Measurements from ENCODE around the gene CCND3. TPM values are rescaled to one million over a fixed set of nuclear protein-coding genes. Genes with fewer than 3 reads are reported as not detected.

The CCND3 gene
- total and polyA plus RNA-seq, 2 of the 13 experiments (the other 11 are each of a cell fraction or from before 2014, with no cell fraction given): 4.3 to 7.2 TPM

DNA sequence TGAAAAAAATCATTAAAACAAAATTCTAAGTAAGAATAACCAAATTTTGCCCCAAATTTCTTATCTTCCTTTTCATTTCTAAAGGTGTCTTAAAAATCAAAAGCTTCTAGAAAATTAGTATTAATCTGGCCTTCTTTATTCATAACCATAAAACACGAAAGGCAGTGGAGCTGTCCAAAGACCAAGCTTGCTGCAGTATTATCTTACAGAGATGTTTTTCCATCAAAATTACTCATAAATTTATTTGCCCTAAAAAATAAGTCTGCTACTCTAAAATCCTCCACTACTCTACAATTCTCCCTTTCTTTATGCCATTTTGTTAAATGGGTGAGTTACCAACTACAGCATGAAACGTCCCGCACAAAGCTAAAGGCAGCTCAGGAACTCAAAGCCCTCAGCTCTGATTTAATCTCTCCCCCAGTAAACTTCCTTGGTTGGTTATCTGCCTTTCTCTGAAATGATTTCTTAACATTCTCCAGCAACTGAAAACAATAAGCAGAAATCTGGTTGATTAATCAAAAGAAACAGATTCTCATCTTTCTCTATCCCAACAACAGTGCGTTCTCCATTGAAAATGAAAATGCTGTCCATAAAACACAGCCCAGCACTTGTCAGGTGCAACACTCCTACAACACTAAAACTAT, 48.6 kb downstream of the CCND3 start:
- H3K4me2 ChIP-seq (ENCODE audit: low read depth, low read length): no peak overlapping the region
- no peak for DNase-seq (ENCODE audit: low spot score)
- WGBS (ENCODE audit: low lambda C conversion rate): 92% methylated on average over 4 of the region's 4 CpGs
- no peak overlapping the region for H3K4me3 ChIP-seq (replicated peaks in 1 of 3; ENCODE audit: insufficient read depth in 1 of 3, low read depth in 2 of 3, low read length in 3 of 3)
- H4K20me1 ChIP-seq (ENCODE audit: insufficient read depth, low read length): no peaks in the 10 kb centered on the region
- no peak overlapping the region for H3K9ac ChIP-seq (ENCODE audit: insufficient read depth, low read depth, low read length)
- no peak for ATAC-seq
- H3K79me2 ChIP-seq (ENCODE audit: insufficient read depth, low read length): no peaks in the 10 kb centered on the region
- peaks cover 30% of the 10 kb centered on the region for H3K4me1 ChIP-seq (ENCODE audit: insufficient read depth, low read length)
- H3K9me3 ChIP-seq (ENCODE audit: low read length): no peaks in the 10 kb centered on the region
- ChIA-PET POLR2A (no interaction called here), CTCF (ENCODE audit: low intra/inter-chr PET ratio, low total read pairs) (no interaction called here)
- intact Hi-C loops (cut with micrococcal nuclease; ENCODE audit: unreplicated experiment) (no loop called here), in situ Hi-C loops (cut with HindIII; ENCODE audit: extremely low pct_ligation_motif_present, low pct_unique_long_range_greater_than_20kb) (no loop called here)
- TF ChIP-seq KDM5A (IDR thresholded peaks at IDR 0.05; ENCODE audit: borderline replicate concordance, low read length): no peak
- no peak for TF ChIP-seq ATRX (CRISPR knock-in tag; IDR thresholded peaks at IDR 0.05; ENCODE audit: borderline replicate concordance)
- TF ChIP-seq SSRP1 (CRISPR knock-in tag; IDR thresholded peaks at IDR 0.05): no peak
- no peak for TF ChIP-seq MIXL1 (CRISPR knock-in tag; IDR thresholded peaks at IDR 0.05)
- no peak for TF ChIP-seq ARID5B (CRISPR knock-in tag; IDR thresholded peaks at IDR 0.05)
- TF ChIP-seq, protein P1, sequence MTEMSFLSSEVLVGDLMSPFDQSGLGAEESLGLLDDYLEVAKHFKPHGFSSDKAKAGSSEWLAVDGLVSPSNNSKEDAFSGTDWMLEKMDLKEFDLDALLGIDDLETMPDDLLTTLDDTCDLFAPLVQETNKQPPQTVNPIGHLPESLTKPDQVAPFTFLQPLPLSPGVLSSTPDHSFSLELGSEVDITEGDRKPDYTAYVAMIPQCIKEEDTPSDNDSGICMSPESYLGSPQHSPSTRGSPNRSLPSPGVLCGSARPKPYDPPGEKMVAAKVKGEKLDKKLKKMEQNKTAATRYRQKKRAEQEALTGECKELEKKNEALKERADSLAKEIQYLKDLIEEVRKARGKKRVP (CRISPR knock-in tag; IDR thresholded peaks at IDR 0.05): no peak
- no peak for TF ChIP-seq GABPA (IDR thresholded peaks at IDR 0.05; ENCODE audit: low read depth, low read length)
- TF ChIP-seq GABPA (CRISPR knock-in tag; IDR thresholded peaks at IDR 0.05; ENCODE audit: low read depth): no peak
- TF ChIP-seq KLF9 (CRISPR knock-in tag; IDR thresholded peaks at IDR 0.05; ENCODE audit: low read depth): no peak
- TF ChIP-seq DMTF1 (CRISPR knock-in tag; IDR thresholded peaks at IDR 0.05): no peak
- no peak for TF ChIP-seq ISX (CRISPR knock-in tag; conservative IDR thresholded peaks at IDR 0.05)
- no peak for TF ChIP-seq ZC3H13 (CRISPR knock-in tag; IDR thresholded peaks at IDR 0.05)
- TF ChIP-seq, protein P2, sequence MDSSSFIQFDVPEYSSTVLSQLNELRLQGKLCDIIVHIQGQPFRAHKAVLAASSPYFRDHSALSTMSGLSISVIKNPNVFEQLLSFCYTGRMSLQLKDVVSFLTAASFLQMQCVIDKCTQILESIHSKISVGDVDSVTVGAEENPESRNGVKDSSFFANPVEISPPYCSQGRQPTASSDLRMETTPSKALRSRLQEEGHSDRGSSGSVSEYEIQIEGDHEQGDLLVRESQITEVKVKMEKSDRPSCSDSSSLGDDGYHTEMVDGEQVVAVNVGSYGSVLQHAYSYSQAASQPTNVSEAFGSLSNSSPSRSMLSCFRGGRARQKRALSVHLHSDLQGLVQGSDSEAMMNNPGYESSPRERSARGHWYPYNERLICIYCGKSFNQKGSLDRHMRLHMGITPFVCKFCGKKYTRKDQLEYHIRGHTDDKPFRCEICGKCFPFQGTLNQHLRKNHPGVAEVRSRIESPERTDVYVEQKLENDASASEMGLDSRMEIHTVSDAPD (CRISPR knock-in tag; IDR thresholded peaks at IDR 0.05): no peak
- TF ChIP-seq HMG20B (CRISPR knock-in tag; conservative IDR thresholded peaks at IDR 0.05): no peak
- no peak for TF ChIP-seq MBD4 (IDR thresholded peaks at IDR 0.05; ENCODE audit: borderline replicate concordance, low read length)
- no peaks in the 10 kb centered on the region for H3K36me3 ChIP-seq (replicated peaks in 1 of 2; ENCODE audit: control insufficient read depth in 1 of 2, insufficient read depth in 2 of 2, low read length in 2 of 2)
- no peak overlapping the region for H3K27ac ChIP-seq (ENCODE audit: extremely low read length, insufficient read depth, low read length)
- no TSS peak for BruUV-seq (replicated peaks)
- no peak overlapping the region for H2AFZ ChIP-seq (ENCODE audit: low read length)
- no peak for FAIRE-seq
- no peaks in the 10 kb centered on the region; a peak in 1 of 5 replicates for H3K27me3 ChIP-seq (ENCODE audit: control insufficient read depth in 1 of 2, insufficient read depth in 2 of 2, low read length in 2 of 2)
